ENCODE data around the gene HPGDS.

Gene HPGDS

GRCh38 chr4:94358101-94358500, 15.5 kb upstream of the HPGDS start:
- no peak for TF ChIP-seq CTCF (IDR thresholded peaks at IDR 0.05; ENCODE audit: control insufficient read depth, insufficient read depth, low read depth, low read length, missing control alignments)
- H3K4me3 ChIP-seq (ENCODE audit: control insufficient read depth, low read depth, low read length) = no peak overlapping the region
- no peak for DNase-seq (ENCODE audit: low read depth)

- no peak for TF ChIP-seq CTCF (IDR thresholded peaks at IDR 0.05; ENCODE audit: control insufficient read depth, insufficient read depth, low read depth, low read length, missing control alignments)
- no peak for DNase-seq (ENCODE audit: low read depth)
- H3K4me3 ChIP-seq (ENCODE audit: control insufficient read depth, low read depth, low read length) = no peak overlapping the region
Observed at GRCh38 chr4:94357624-94358023, 15.0 kb upstream of the HPGDS start.

- no peak for DNase-seq (ENCODE audit: low read depth)
- no peak overlapping the region for H3K4me3 ChIP-seq (ENCODE audit: control insufficient read depth, low read depth, low read length)
- no peak for TF ChIP-seq CTCF (IDR thresholded peaks at IDR 0.05; ENCODE audit: control insufficient read depth, insufficient read depth, low read depth, low read length, missing control alignments)
Observed at GRCh38 chr4:94356444-94356843, 13.8 kb upstream of the HPGDS start.

GRCh38 chr4:94354474-94354896, 11.8 kb upstream of the HPGDS start:
- TF ChIP-seq CTCF (IDR thresholded peaks at IDR 0.05; ENCODE audit: control insufficient read depth, insufficient read depth, low read depth, low read length, missing control alignments) = no peak
- DNase-seq (ENCODE audit: low read depth) = no peak
- no peak overlapping the region for H3K4me3 ChIP-seq (ENCODE audit: control insufficient read depth, low read depth, low read length)

- DNase-seq (ENCODE audit: low read depth) = no peak
- no peak overlapping the region for H3K4me3 ChIP-seq (ENCODE audit: control insufficient read depth, low read depth, low read length)
- no peak for TF ChIP-seq CTCF (IDR thresholded peaks at IDR 0.05; ENCODE audit: control insufficient read depth, insufficient read depth, low read depth, low read length, missing control alignments)
Observed at GRCh38 chr4:94352996-94353395, 10.4 kb upstream of the HPGDS start.

- DNase-seq (ENCODE audit: low read depth) = no peak
- H3K4me3 ChIP-seq (ENCODE audit: control insufficient read depth, low read depth, low read length) = no peak overlapping the region
- TF ChIP-seq CTCF (IDR thresholded peaks at IDR 0.05; ENCODE audit: control insufficient read depth, insufficient read depth, low read depth, low read length, missing control alignments) = no peak
Observed at GRCh38 chr4:94352163-94352562, 9.5 kb upstream of the HPGDS start.

GRCh38 chr4:94351319-94351718, 8.7 kb upstream of the HPGDS start:
- DNase-seq (ENCODE audit: low read depth) = no peak
- H3K4me3 ChIP-seq (ENCODE audit: control insufficient read depth, low read depth, low read length) = no peak overlapping the region
- TF ChIP-seq CTCF (IDR thresholded peaks at IDR 0.05; ENCODE audit: control insufficient read depth, insufficient read depth, low read depth, low read length, missing control alignments) = no peak
